ENCODE measurements around the gene FRAS1.
"Not testable (repeated sequence)": the region's sequence is repeated elsewhere in the genome, so short reads cannot be mapped to it uniquely, and the experiment has no call there.

FRAS1 gene

GRCh38 chr4:78460368-78460767, 403.2 kb downstream of the FRAS1 start:
- no peak for DNase-seq

- DNase-seq = no peak
Observed at GRCh38 chr4:78464265-78464664, 407.1 kb downstream of the FRAS1 start.

- not testable (repeated sequence) for DNase-seq
Observed at GRCh38 chr4:78467223-78467622, 410.1 kb downstream of the FRAS1 start.

- DNase-seq = no peak
Observed at GRCh38 chr4:78468272-78468671, 411.1 kb downstream of the FRAS1 start.

- DNase-seq = no peak
Observed at GRCh38 chr4:78476108-78476704, 419.1 kb downstream of the FRAS1 start.

- no peak for DNase-seq
Observed at GRCh38 chr4:78477276-78477675, 420.2 kb downstream of the FRAS1 start.

GRCh38 chr4:78478523-78478922, 421.4 kb downstream of the FRAS1 start:
- DNase-seq = no peak

- no peak for DNase-seq
Observed at GRCh38 chr4:78480286-78480685, 423.2 kb downstream of the FRAS1 start.

- no peak for DNase-seq
Observed at GRCh38 chr4:78481180-78481579, 424.1 kb downstream of the FRAS1 start.

GRCh38 chr4:78482281-78482680, 425.2 kb downstream of the FRAS1 start:
- DNase-seq = no peak

GRCh38 chr4:78483811-78484210, 426.7 kb downstream of the FRAS1 start:
- DNase-seq = no peak

- no peak for DNase-seq
Observed at GRCh38 chr4:78484574-78484973, 427.5 kb downstream of the FRAS1 start.

- no peak for DNase-seq
Observed at GRCh38 chr4:78493731-78494130, 436.6 kb downstream of the FRAS1 start.

GRCh38 chr4:78496021-78496643, 439.0 kb downstream of the FRAS1 start:
- no peak for DNase-seq

GRCh38 chr4:78506260-78506659, 449.1 kb downstream of the FRAS1 start:
- not testable (repeated sequence) for DNase-seq

- no peak for DNase-seq
Observed at GRCh38 chr4:78509043-78509442, 451.9 kb downstream of the FRAS1 start.

GRCh38 chr4:78510108-78510507, 453.0 kb downstream of the FRAS1 start:
- DNase-seq = no peak

GRCh38 chr4:78510681-78511080, 453.6 kb downstream of the FRAS1 start:
- DNase-seq = no peak

GRCh38 chr4:78512357-78512920, 455.3 kb downstream of the FRAS1 start:
- no peak for DNase-seq

- DNase-seq = no peak
Observed at GRCh38 chr4:78513411-78513975, 456.4 kb downstream of the FRAS1 start.

GRCh38 chr4:78517050-78517652, 460.0 kb downstream of the FRAS1 start:
- no peak for DNase-seq

- DNase-seq = no peak
Observed at GRCh38 chr4:78518561-78518960, 461.4 kb downstream of the FRAS1 start.

GRCh38 chr4:78519962-78520361, 462.8 kb downstream of the FRAS1 start:
- DNase-seq = no peak

GRCh38 chr4:78520808-78521226, 463.7 kb downstream of the FRAS1 start:
- no peak for DNase-seq
